ENCODE results near the gene ABHD2.
A peak's percentile ranks its signal among the peaks of the same experiment; 100 is the strongest.

ABHD2 gene

DNA sequence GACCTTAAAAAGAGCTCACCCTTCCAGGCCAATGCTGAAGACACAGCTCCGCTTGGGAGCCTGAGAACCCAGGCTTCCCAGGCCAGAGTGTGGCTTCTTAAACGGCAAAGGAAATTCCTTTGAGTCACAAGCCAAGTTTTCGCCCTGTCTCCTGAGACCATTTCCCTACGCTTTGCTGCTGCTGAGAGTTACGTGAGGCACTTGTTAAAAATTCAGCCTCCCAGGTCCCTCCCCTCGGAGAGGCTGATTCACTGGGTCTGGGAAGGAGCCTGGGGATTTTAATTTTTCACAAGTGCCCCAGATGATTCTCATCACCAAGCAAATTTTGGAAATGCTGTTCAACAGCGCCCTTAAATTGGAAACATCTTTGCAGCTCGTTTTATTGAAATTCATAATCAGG, 107.6 kb downstream of the ABHD2 start:
- peak; percentile 36 to 49 for DNase-seq (ENCODE audit: low read depth in 2 of 2)

DNA sequence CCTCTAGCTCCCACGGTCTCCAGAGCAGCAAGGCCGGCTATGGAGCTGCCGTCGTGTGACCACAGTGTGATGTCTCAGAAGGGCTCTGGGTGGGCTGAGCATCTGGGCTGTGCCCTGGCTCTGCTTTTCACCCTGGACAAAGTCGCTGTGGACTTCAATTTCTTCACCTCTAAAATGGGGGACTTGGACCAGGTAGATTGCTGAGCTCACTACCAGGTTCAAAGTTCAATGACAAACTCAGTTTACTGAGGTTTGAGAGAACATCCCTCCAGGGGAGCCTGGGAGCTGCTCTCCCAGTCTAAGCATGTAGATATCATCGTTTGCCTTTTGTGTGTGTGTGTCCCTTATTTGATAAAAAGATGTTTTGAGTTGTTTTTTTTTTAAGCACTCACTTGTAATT, 108.0 kb downstream of the ABHD2 start:
- DNase-seq (ENCODE audit: low read depth in 2 of 2), result no peak

DNA sequence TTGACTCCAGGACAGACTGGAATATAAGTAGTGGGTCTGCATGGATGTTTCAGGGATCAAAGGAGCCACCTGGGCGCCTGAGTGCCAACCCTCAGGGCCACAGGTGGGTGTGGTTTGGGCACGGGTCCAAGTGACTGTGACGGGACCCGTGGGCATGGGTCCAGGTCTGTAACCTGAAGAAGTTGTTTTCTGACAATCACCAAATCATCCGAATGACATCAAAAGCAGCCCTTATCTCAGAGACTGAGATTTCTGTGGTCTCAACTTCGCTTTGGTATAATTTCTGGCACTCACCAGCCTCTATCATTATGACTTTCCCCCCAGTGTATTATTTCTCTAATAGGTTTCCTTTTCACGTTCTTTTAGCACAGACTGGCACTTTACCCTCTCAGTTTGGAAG, 108.7 kb downstream of the ABHD2 start:
- no peak for DNase-seq (ENCODE audit: low read depth in 2 of 2)

DNA sequence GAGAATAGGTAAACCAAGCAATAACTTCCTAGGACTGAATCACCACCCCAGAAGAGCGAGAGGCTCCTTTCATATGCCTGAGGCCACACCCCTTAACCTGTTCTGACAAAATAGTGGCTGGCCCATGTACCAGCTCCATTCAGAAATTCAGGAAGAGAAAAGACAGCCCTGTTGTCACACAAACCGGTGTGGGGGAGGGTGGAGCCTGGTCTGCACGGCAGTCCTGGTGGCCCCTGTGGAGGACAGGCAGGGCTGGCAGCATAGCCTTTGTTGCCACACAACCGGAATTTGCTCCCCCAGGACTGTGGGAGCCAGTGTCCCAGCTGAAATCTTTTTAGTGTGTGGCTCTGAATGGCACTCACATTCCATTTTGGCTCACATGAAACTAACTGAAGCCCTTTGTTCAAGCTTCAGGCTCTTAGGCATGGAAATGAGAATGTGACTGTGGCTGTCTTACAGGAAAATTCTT, 109.3 kb downstream of the ABHD2 start:
- no peak for DNase-seq (ENCODE audit: low read depth in 2 of 2)

DNA sequence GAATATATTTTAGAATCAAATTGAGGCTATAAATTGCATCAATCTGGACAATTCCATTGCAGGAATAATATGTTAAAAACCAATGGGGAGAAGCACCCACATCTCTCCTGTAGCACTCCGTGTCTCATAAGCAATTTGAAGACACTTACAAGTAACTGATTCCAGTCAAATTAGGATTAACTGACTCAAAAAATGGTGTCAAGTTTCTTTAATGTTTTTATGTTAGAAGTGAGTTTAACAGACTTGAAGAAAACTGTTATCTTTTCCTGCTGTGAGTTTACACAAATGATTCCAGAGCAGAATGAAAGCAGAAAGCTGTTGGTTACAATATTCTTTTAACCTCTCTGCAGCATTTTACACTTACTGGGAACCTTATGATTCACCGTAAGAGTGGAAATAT, 109.9 kb downstream of the ABHD2 start:
- DNase-seq (ENCODE audit: low read depth in 2 of 2), result no peak

DNA sequence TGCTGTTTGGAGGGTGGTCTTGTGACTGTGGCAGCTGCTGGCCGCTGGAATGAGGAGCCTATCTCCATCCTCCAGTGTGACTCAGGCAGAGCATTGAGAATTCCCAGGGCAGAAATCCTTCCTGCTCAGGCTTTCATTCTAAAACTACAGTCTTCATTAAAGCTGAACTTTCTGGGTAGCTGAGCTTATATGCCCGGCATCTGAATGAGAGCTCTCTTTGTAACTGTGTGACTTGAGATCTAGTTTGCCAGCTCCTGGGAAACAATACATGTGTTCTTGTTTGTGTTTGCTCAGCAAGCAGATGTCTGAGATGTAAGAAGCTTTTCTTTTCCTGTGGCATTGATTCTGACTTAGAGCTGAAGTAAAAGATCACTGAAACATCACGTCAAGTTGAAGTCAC, 110.7 kb downstream of the ABHD2 start:
- no peak for DNase-seq (ENCODE audit: low read depth in 2 of 2)

DNA sequence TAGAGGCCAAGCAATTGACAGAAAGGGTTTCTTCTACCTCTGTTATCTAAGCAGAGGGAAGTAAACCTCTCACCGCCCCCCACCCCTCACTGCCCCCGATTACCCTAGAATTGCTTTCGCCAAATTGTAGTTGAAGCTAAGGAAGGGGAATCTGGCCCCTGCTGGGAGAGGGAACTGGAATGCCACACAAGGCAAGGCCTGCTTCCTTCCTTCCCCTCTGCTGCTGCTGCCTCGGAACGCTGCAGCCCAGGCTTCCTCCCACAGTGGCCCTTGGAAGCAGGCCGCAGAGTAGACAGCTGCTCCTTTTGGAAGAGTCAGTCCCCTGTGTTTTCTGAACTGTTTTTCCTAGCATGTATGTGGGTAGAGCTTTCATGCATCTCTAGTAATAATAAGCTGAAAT, 111.5 kb downstream of the ABHD2 start:
- DNase-seq (ENCODE audit: low read depth in 2 of 2), result no peak

DNA sequence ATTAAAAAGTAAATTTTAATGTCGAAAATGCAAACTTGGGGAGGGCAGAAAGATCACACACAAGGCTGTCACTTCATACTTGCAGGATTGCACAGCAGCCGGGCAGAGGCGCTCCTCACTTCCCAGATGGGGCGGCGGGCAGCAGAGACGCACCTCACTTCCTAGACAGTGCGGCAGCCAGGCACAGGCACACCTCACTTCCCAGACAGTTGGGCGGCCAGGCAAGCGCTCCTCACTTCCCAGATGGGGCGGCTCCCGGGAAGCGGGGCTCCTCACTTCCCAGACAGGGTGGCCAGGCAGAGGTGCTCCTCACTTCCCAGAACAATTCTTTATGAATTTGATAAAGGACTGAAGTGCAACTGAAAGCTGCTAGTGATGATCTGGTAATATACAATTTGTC, 111.9 kb downstream of the ABHD2 start:
- DNase-seq (ENCODE audit: low read depth in 2 of 2), result no peak

DNA sequence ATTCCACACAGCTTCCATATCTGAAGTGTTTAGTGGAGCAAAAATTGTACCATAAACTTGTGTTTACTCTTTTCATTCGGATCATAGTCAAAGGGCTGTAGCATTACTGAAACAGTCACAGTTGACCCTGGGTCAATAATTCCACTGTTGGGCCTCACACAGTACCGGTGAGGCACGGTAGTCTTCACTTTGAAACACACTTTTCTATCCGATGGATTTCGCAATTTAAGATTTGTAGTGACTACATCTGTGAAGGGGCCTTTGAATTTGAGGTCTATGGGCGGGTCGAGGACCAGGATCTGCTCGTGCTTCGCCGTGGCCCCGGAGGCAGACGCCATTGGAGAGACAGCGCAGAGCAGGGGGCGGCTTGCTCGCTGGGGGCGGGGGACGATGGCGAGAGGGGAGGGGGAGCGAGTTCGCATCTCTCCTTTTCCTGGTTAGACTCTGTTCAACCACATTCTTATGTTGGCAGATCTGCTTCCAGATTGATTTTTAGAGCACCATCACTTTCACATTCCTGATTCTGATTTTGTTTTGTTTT, 113.3 kb downstream of the ABHD2 start:
- no peak for DNase-seq (ENCODE audit: low read depth in 2 of 2)

DNA sequence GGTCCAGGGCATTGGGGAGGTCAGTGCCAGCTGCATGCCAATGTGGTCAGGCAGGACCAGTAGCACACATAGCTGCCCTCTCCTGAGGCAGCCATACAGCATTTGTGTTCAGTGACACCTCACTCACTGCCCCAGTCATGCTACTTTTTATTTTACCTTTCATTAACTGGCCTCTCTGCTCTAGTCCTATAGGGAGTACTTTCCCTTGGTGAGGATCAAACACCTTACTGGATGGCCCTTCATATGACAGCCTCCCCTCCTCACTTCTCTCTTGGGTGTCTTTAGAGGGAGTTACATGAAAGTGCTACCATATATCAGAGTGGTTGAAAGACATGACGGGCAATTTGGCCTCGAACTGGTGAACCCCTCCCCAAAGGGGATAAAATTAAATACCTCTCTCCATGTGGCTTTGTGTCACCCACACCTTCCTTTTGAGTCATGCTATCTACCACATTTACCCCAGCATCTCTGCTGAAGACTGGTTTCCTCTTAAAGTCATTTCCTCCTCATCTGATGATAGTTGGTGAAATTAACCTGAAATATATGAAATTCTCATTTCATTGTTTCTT, 115.5 kb downstream of the ABHD2 start:
- DNase-seq (ENCODE audit: low read depth in 2 of 2), result no peak

DNA sequence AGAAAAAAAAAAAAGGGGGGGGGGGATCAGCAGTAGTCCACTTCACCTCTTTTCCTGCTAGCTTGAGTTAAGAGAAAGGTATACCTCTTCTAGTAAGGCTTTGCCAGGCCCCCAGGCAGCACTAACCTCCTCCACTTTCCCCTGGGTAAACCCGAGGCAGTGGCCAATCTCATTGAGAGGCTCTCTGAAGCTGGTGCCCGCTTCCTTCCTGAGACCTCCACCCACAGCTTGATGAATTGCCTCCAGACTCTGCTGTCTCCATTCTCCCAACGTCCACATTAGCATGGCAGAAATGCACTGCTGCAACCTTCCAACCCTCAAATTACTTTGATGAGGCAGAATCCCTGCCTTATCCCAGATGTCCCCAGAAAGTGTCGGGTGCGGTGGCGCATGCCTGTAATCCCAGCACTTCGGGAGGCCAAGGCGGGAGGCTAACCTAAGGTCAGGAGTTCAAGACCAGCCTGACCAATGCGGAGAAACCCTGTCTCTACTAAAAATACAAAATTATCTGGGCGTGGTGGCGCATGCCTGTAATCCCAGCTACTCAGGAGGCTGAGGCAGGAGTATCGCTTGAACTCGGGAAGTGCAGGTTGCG, 117.8 kb downstream of the ABHD2 start:
- no peak for DNase-seq (ENCODE audit: low read depth in 2 of 2)

DNA sequence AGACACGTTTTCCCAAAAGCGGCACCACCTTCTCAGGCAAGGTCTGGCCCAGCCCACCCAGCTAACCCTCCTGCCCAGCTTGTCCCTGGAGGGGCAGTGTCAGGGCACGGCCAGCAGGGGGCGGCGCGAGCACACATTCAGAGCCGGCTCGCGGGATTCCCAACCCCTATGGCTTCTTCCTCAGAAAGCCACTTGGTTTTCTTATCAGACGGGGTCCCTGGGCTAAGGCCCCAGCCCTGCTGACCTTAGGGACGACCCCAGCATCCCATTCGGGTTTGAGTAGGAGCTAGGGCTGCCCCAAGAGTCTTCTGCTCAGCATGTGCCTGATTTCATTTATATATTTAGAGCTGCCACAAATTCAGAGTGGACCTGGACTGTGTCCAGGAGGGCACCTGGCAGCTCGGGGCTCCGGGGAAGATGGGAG, 118.7 kb downstream of the ABHD2 start:
- DNase-seq (ENCODE audit: low read depth in 2 of 2), result peak; percentile 26

DNA sequence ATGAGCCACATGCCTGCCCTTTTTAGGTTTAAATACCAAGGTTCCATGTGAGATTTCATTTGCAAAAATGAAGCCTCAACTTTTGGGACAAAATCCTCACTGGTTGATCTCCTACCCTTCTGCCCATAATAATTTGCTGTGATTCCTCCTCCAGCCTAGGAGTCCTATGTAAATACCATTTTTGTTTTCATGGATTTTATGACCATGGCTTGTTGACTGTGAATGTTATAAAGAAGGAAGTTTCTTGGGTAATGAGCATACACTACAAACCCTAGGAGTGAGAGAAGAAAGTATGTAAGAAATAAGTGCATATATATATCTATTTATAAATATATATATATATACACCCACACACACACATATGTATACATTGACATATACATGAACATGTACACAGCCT, 120.0 kb downstream of the ABHD2 start:
- no peak for DNase-seq (ENCODE audit: low read depth in 2 of 2)

DNA sequence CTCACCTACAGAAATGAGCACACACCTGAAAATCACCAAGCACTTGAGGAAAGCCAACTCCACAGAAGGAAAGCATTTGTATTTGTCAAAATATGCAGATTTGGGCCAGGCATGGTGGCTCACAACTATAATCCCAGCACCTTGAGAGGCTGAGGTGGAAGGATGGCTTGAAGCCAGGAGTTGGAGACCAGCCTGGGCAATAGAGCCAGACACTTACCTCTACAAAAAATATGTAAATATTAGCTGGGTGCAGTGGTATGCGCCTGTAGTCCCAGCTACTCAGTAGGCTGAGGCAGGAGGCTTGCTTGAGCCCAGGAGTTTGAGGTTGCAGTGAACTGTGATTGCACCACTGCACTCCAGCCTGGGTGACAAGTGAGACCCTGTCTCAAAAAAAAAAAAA, 120.8 kb downstream of the ABHD2 start:
- DNase-seq (ENCODE audit: low read depth in 2 of 2), result no peak

DNA sequence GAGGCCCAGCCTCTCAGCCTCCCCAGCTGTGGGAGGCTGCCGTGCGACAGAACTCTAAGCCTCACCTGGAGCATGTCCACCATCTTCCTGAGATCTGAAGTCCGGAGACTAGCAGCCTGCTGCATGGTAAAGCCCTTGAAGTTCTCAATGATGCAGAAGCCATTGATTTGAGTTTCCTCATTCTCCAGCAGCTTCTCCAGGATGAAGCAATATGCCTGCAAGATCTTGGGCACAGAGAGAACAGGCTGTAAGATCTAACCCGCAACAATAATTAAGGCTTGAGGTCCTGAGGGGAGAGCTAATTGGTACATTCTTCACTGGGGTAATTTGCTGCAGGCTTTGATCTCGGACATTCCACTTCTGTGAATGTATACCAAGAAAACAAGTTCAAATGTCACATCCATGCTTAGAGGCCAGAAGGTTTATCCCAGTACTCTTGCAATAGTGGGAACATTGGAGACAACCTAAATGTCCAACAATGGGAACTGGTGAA, 123.5 kb downstream of the ABHD2 start:
- no peak for DNase-seq (ENCODE audit: low read depth in 2 of 2)

DNA sequence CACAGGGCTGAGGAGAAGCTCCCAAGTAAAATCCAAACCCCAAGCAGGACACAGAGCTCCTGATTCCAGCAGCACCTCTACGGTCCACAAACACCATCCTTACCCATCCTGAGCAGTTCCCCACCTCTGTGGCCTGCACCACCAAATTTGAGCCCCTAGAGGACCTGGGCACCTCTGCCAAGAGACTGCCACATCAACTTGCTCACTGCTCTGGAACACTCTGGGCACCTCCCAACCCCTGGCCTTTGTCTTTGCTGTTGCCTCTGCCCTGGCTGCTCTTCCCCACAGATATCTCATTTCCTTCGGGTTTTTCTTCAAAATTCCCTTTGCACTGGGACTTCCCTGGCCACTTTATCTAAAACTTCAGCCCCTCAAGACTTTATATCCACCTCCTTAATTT, 127.4 kb downstream of the ABHD2 start:
- no peak for DNase-seq (ENCODE audit: low read depth in 2 of 2)

DNA sequence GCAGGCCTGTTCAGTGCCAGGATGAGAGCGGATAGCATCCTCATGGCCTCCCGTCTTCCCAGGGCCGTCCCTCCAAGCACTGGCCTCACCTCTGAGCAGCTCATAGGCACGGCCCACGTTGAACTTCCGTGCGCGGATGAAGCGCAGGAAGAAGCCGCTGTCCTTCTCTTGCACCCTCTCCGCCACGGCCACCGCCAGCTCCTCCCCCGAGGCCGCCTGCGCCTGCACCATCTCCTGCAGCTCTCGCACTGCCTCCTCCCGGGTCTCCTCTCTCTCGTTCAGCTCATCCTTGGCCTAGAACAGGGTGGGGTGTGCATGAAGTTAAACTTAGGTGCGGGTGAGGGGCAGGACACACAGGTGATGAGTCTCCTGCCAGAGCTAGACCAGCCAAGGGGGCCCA, 128.8 kb downstream of the ABHD2 start:
- DNase-seq (ENCODE audit: low read depth in 2 of 2), result no peak

DNA sequence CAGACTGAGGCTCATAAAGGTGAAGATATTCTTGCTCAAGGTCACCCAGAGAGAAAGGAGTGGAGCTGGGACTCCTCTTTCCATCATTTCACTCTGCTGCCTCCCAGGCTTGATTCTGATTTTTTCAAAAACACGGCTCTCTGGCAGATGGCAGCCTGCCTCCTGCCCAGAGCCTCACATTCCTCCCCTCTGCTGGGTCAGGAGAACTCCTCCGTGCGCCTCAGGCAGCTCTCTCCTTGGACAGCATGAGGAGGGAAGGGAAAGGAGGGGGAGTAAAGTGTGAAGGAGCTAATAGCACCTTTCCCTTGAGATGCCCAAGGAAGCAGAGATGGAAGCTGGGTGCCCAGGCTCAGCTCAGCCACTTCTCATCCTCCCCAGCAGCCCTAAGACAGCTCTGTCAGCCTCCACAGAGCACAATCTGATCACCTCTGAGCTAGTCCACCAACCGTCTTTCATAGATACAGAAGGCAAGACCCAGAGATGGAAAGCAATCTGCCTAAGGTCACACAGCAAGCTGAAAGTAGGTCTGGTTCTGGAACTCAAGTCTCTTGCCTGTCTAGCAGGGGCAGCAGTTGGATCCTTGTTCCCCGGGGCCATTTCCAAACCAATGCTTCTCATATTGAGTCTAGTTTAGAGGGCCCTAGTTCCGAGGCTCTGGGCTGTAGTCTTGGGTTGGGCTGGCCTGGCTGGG, 129.6 kb downstream of the ABHD2 start:
- DNase-seq (ENCODE audit: low read depth in 2 of 2), result no peak

DNA sequence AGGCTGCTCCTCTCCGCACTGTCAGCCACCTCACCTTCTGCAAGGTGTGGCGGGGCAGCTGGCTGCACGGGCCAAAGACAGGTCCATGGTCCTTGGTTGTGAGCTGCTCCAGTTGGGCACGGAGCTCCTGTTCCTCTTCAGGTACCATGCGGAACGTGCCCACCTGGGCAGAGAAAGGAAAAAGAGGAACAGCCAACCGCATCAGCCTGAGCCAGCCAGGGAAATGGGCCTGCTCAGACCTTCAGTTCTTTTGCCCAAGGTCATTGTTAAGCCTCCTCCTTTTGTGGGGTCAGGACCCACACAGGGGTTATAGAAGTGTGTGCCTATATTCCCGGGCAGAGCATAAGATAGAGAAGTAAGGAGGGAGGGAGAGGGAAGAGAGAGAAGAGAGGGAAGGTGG, 130.3 kb downstream of the ABHD2 start:
- no peak for DNase-seq (ENCODE audit: low read depth in 2 of 2)

DNA sequence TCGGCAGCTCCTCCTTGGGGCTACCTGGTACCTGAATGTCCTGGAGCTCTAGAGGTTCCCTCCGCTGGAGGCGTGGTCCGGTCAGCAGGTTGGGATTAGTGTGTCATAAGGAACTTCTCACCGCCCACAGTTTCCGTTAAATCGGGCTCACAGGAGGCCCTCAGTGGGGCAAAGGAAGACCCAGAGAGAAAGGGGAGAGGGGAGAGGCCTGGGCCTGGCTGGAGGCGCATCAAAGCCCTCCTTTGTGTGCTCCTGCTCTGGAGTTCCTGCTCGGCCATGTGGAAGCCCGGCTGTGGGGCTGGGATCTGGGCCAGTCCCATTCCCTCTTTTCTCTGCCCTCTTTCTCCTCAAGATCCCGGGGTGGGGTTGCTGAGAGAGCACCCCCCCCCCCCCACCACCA, 133.3 kb downstream of the ABHD2 start, which contains the start of gene RLBP1:
RLBP1 (minus strand) TSS at position 37 of the 400 bp plus-strand sequence. CDS start 2,604 bp downstream, outside the sequence.
- no peak for DNase-seq (ENCODE audit: low read depth in 2 of 2)

DNA sequence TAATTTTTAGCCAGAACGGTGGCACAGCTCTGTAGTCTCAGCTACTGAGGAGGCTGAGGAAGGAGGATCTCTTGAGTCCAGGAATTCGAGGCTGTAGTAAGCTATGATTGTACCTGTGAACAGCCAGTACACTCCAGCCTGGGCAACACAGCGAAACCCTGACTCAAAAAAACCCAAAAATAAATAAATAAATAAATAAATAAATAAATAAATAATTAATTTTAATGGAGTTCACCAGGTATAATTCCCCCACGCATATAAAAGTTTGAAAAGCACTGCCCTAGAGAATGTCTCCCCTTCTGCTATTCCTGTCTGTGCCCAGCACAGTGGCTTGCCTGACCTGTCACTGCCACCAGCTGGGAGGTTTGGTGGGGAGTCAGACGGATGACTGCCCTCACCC, 137.3 kb downstream of the ABHD2 start:
- DNase-seq (ENCODE audit: low read depth in 2 of 2), result no peak

DNA sequence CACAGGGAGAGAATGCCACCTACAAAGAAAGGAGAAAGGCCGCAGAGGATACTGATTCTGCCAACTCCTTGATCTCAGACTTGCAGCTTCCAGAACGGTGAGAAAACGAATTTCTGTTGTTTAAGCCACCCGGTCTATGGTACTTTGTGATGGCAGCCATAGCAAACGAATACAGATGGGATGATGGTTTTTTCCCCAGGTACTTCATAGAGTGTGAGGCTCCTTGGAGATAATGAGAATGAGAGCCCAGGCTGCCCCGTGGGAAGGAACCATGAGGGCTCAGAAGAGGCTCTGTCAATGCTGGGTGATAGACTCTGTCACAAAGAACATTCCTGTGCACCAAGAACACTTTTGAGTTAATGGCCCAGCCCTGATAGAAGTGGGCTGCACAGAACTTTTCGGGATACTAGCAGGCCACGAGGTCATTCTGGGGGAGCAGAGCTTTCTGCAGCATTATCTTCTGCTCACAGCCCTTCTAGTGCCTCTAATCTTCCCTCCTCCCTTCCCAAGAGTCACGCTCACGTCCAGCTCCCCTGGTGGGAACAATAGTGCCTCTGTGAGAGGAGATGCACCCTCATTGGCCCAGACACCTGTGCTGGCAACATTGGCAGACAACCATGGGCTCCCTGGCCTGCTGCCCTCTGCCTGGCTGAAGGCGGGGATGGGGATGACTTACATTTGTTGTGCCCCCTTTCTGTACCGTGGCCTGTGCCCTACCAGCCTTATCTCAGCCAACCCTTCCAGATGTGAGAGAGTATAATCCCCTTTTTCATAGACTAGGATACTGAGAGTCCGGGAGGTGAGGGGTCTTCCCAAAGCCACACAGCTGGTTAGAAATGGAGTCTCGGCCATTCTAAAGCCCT, 138.3 kb downstream of the ABHD2 start:
- DNase-seq (ENCODE audit: low read depth in 2 of 2), result no peak

Data from fibroblast of skin of left quadriceps (primary cell).